GM10266 (cell line): ENCODE measurements around the gene NRXN3.
A peak's percentile ranks its signal among the peaks of the same experiment; 100 is the strongest.
"Not testable (repeated sequence)": the region's sequence is repeated elsewhere in the genome, so short reads cannot be mapped to it uniquely, and the experiment has no call there.

Experiments
- DNase-seq: peaks from one replicate; pipeline ENCODE4 v3.0.0; 2012; ENCODE audit errors: extremely low spot score
- CTCF ChIP-seq: IDR thresholded peaks from 2 replicates; pipeline ENCODE4 v1.5.1; 2012; ENCODE audit warnings: mild to moderate bottlenecking, low read depth; ENCODE audit not compliant: control insufficient read depth, insufficient read depth; ENCODE audit errors: missing control alignments

Gene NRXN3

GRCh38 chr14:79009286-79009685 lies 839.1 kb downstream of the NRXN3 start:
- TF ChIP-seq CTCF: no peak
- DNase-seq: no peak

- peak; percentile 13 for DNase-seq
- TF ChIP-seq CTCF: peak; percentile 40
These were observed 841.1 kb downstream of the NRXN3 start for GRCh38 chr14:79011091-79011919.

GRCh38 chr14:79011920-79012204 lies 841.7 kb downstream of the NRXN3 start:
- no peak for TF ChIP-seq CTCF
- DNase-seq: no peak

GRCh38 chr14:79016828-79017505 lies 846.8 kb downstream of the NRXN3 start:
- no peak for TF ChIP-seq CTCF
- no peak for DNase-seq

- TF ChIP-seq CTCF: no peak
- no peak for DNase-seq
These were observed 847.4 kb downstream of the NRXN3 start for GRCh38 chr14:79017561-79017960.

GRCh38 chr14:79018836-79019235 lies 848.7 kb downstream of the NRXN3 start:
- DNase-seq: no peak
- no peak for TF ChIP-seq CTCF

- DNase-seq: not testable (repeated sequence)
These were observed 849.7 kb downstream of the NRXN3 start for GRCh38 chr14:79019898-79020297.
